Neural cell (in vitro differentiated cells): ENCODE results near the gene IRF2BP2. TPM values are rescaled to one million over a fixed set of nuclear protein-coding genes. Genes with fewer than 3 reads are reported as not detected.

Experiments
- H2AFZ ChIP-seq: fragments of 200-600, 300-800 bp; sonication (generic), shearing (Covaris generic); 2 replicates; pipeline ENCODE4 v1.6.0; 2014; ENCODE audit warnings: low read depth, mild to moderate bottlenecking, antibody characterized with exemption, low read length, moderate library complexity
- H3F3A ChIP-seq: fragments of 200-600 bp; shearing (Covaris generic); 2 replicates; pipeline ENCODE4 v1.6.1; 2016; ENCODE audit warnings: mild to moderate bottlenecking, moderate library complexity, mixed read lengths, antibody characterized with exemption, low read length; ENCODE audit not compliant: insufficient read depth, poor library complexity, severe bottlenecking
- H3K27ac ChIP-seq: fragments of 200-600, 300-800 bp; sonication (generic), shearing (Covaris generic); 2 replicates; pipeline ENCODE4 v1.5.1; 2014; ENCODE audit warnings: mild to moderate bottlenecking, low read length, moderate library complexity
- H3K27me3 ChIP-seq: fragments of 300-800, 200-600 bp; sonication (generic), shearing (Covaris generic); 2 replicates; pipeline ENCODE4 v1.6.0; 2014; ENCODE audit warnings: mild to moderate bottlenecking, low read depth, low read length, moderate library complexity; ENCODE audit not compliant: insufficient read depth
- H3K36me3 ChIP-seq: fragments of 300-800, 200-600 bp; sonication (generic), shearing (Covaris generic); 2 replicates; pipeline ENCODE4 v1.5.1; 2014; ENCODE audit warnings: mild to moderate bottlenecking, antibody characterized with exemption, low read length, moderate library complexity; ENCODE audit not compliant: insufficient read depth
- H3K4me2 ChIP-seq: fragments of 300-800, 200-600 bp; sonication (generic), shearing (Covaris generic); 2 replicates; pipeline ENCODE4 v1.6.0; 2014; ENCODE audit warnings: mild to moderate bottlenecking, low read length
- H3K4me3 ChIP-seq: fragments of 300-800, 200-600 bp; sonication (generic), shearing (Covaris generic); 2 replicates; pipeline ENCODE4 v1.5.1; 2014; ENCODE audit warnings: mild to moderate bottlenecking, low read length, moderate library complexity
- H3K79me2 ChIP-seq: fragments of 200-600 bp; shearing (Covaris generic); replicated peaks from 2 replicates; pipeline ENCODE4 v1.6.0; 2014; ENCODE audit warnings: mild to moderate bottlenecking, low read length, moderate library complexity; ENCODE audit not compliant: insufficient read depth
- H3K9ac ChIP-seq: fragments of 300-800, 200-600 bp; sonication (generic), shearing (Covaris generic); 2 replicates; pipeline ENCODE4 v1.6.1; 2016; ENCODE audit warnings: mild to moderate bottlenecking, low read length, mixed read lengths
- H3K9me2 ChIP-seq: fragments of 200-600 bp; shearing (Covaris generic); 2 replicates; pipeline ENCODE4 v1.6.1; 2016; ENCODE audit warnings: mild to moderate bottlenecking, low read length, mixed read lengths; ENCODE audit not compliant: insufficient read depth
- H3K9me3 ChIP-seq: fragments of 200-600, 300-800 bp; sonication (generic), shearing (Covaris generic); 2 replicates; pipeline ENCODE4 v1.6.1; 2016; ENCODE audit warnings: mild to moderate bottlenecking, mixed run types, low read length, moderate library complexity, mixed read lengths
- H4K20me1 ChIP-seq: fragments of 200-600 bp; shearing (Covaris generic); 2 replicates; pipeline ENCODE4 v1.6.1; 2016; ENCODE audit warnings: mild to moderate bottlenecking, mixed run types; ENCODE audit not compliant: insufficient read depth
- CTCF ChIP-seq: fragments of 450-650 bp; IDR thresholded peaks from 2 replicates; pipeline ENCODE4 v1.5.1; 2014; ENCODE audit warnings: antibody characterized with exemption, mild to moderate bottlenecking, moderate library complexity; ENCODE audit not compliant: poor library complexity, severe bottlenecking
- EP300 ChIP-seq: fragments of 450-650 bp; conservative IDR thresholded peaks from 2 replicates; pipeline ENCODE4 v1.6.1; 2014; ENCODE audit warnings: antibody characterized with exemption, mild to moderate bottlenecking, moderate library complexity; ENCODE audit not compliant: poor library complexity, severe bottlenecking
- EZH2 ChIP-seq: fragments of 200-600, 300-800 bp; shearing (Covaris generic), sonication (generic); IDR thresholded peaks from 2 replicates; pipeline ENCODE4 v1.6.1; 2014; ENCODE audit warnings: antibody characterized with exemption, low read length, borderline replicate concordance, mild to moderate bottlenecking; ENCODE audit not compliant: insufficient read depth, poor library complexity, severe bottlenecking
- MXI1 ChIP-seq: fragments of 450-650 bp; conservative IDR thresholded peaks from 2 replicates; pipeline ENCODE4 v1.6.1; 2014; ENCODE audit warnings: antibody characterized with exemption, mild to moderate bottlenecking; ENCODE audit not compliant: poor library complexity, severe bottlenecking
- POLR2AphosphoS5 ChIP-seq: IDR thresholded peaks from 2 replicates; pipeline ENCODE4 v1.6.1; 2012
- RAD21 ChIP-seq: fragments of 450-650 bp; conservative IDR thresholded peaks from 2 replicates; pipeline ENCODE4 v1.6.1; 2014; ENCODE audit warnings: antibody characterized with exemption, mild to moderate bottlenecking, moderate library complexity
- REST ChIP-seq: IDR thresholded peaks from 2 replicates; pipeline ENCODE4 v1.6.1; 2012; ENCODE audit warnings: borderline replicate concordance
- SMC3 ChIP-seq: fragments of 450-650 bp; conservative IDR thresholded peaks from 2 replicates; pipeline ENCODE4 v1.6.1; 2014; ENCODE audit warnings: antibody characterized with exemption, mild to moderate bottlenecking, moderate library complexity; ENCODE audit not compliant: poor library complexity
- TAF1 ChIP-seq: IDR thresholded peaks from 2 replicates; pipeline ENCODE4 v1.6.1; 2012; ENCODE audit warnings: low read depth
- polyA plus RNA-seq: library from polyadenylated mRNA; depleted of rRNA; stranded (reverse); fragments of >200 nt; gene quantifications from 2 replicates; pipeline ENCODE4 v1.2.3, GENCODE V29; 2014

The IRF2BP2 gene
- polyA plus RNA-seq, 1 donor from 2014 or later, result 56.9 TPM

GRCh38 chr1:234618737-234619049 lies 8.7 kb upstream of the IRF2BP2 start:
- no peak overlapping the region for H2AFZ ChIP-seq
- no peak overlapping the region for H3K27ac ChIP-seq
- TF ChIP-seq SMC3, result no peak
- TF ChIP-seq EZH2, result no peak
- TF ChIP-seq EP300, result no peak
- no peak for TF ChIP-seq RAD21
- TF ChIP-seq POLR2AphosphoS5, result no peak
- no peak for TF ChIP-seq TAF1
- TF ChIP-seq CTCF, result no peak
- TF ChIP-seq MXI1, result no peak
- TF ChIP-seq REST, result no peak
- no peaks in the 10 kb centered on the region for H3K27me3 ChIP-seq
- H3K9me2 ChIP-seq, result no peaks in the 10 kb centered on the region
- no peak overlapping the region for H3K9ac ChIP-seq
- H3K4me2 ChIP-seq, result no peak overlapping the region
- no peaks in the 10 kb centered on the region for H4K20me1 ChIP-seq
- H3K36me3 ChIP-seq, result no peaks in the 10 kb centered on the region
- H3K9me3 ChIP-seq, result no peaks in the 10 kb centered on the region
- no peak overlapping the region for H3K4me3 ChIP-seq
- H3F3A ChIP-seq, result no peaks in the 10 kb centered on the region
- H3K79me2 ChIP-seq, result no peaks in the 10 kb centered on the region

GRCh38 chr1:234617986-234618736 lies 8.2 kb upstream of the IRF2BP2 start:
- H3K36me3 ChIP-seq, result no peaks in the 10 kb centered on the region
- H3K4me3 ChIP-seq, result no peak overlapping the region
- H3K79me2 ChIP-seq, result no peaks in the 10 kb centered on the region
- H3K9me2 ChIP-seq, result no peaks in the 10 kb centered on the region
- no peak for TF ChIP-seq SMC3
- TF ChIP-seq EZH2, result no peak
- no peak for TF ChIP-seq RAD21
- TF ChIP-seq EP300, result no peak
- TF ChIP-seq POLR2AphosphoS5, result no peak
- TF ChIP-seq REST, result no peak
- no peak for TF ChIP-seq MXI1
- TF ChIP-seq TAF1, result no peak
- no peak for TF ChIP-seq CTCF
- no peaks in the 10 kb centered on the region for H3K9me3 ChIP-seq
- no peaks in the 10 kb centered on the region for H3K27me3 ChIP-seq
- no peak overlapping the region for H3K27ac ChIP-seq
- no peak overlapping the region for H2AFZ ChIP-seq
- H3K9ac ChIP-seq, result no peak overlapping the region
- no peaks in the 10 kb centered on the region for H4K20me1 ChIP-seq
- H3F3A ChIP-seq, result no peaks in the 10 kb centered on the region
- H3K4me2 ChIP-seq, result no peak overlapping the region
